GM23248 (cell line): ENCODE results near the gene KLF6. TPM values are rescaled to one million over a fixed set of nuclear protein-coding genes. Genes with fewer than 3 reads are reported as not detected.

Experiments used
- DNase-seq: peaks from one replicate; pipeline ENCODE4 v3.0.0-alpha.2; 2015
- H2AFZ ChIP-seq: fragments of 200-600 bp; sonication (generic); 2 replicates; pipeline ENCODE4 v1.6.1; 2016; ENCODE audit warnings: antibody characterized with exemption
- H3F3A ChIP-seq: fragments of 200-600 bp; sonication (generic); 2 replicates; pipeline ENCODE4 v1.6.1; 2016; ENCODE audit warnings: mild to moderate bottlenecking, antibody characterized with exemption, mixed run types; ENCODE audit not compliant: insufficient read depth
- H3K27ac ChIP-seq: fragments of 200-600 bp; sonication (generic); 2 replicates; pipeline ENCODE4 v1.5.1; 2016; ENCODE audit warnings: mild to moderate bottlenecking
- H3K27me3 ChIP-seq: fragments of 200-600 bp; sonication (generic); replicated peaks from 2 replicates; pipeline ENCODE4 v1.6.1; 2016; ENCODE audit warnings: mild to moderate bottlenecking; ENCODE audit not compliant: insufficient read depth
- H3K36me3 ChIP-seq: fragments of 200-600 bp; sonication (generic); 2 replicates; pipeline ENCODE4 v1.6.1; 2016; ENCODE audit warnings: low read depth, mild to moderate bottlenecking
- H3K4me1 ChIP-seq: fragments of 200-600 bp; sonication (generic); 2 replicates; pipeline ENCODE4 v1.6.1; 2016; ENCODE audit warnings: mild to moderate bottlenecking; ENCODE audit not compliant: insufficient read depth
- H3K4me2 ChIP-seq: fragments of 200-600 bp; sonication (generic); one replicate; pipeline ENCODE4 v1.6.1; 2016; ENCODE audit warnings: mild to moderate bottlenecking; ENCODE audit not compliant: unreplicated experiment
- H3K4me3 ChIP-seq: fragments of 200-600 bp; sonication (generic); 2 replicates; pipeline ENCODE4 v1.5.1; 2016; ENCODE audit warnings: mild to moderate bottlenecking
- H3K79me2 ChIP-seq: fragments of 200-600 bp; sonication (generic); 2 replicates; pipeline ENCODE4 v1.6.1; 2016; ENCODE audit warnings: mild to moderate bottlenecking; ENCODE audit not compliant: insufficient read depth
- H3K9ac ChIP-seq: fragments of 200-600 bp; sonication (generic); 2 replicates; pipeline ENCODE4 v1.6.1; 2016; ENCODE audit warnings: mild to moderate bottlenecking
- H3K9me2 ChIP-seq: fragments of 200-600 bp; sonication (generic); 2 replicates; pipeline ENCODE4 v1.6.1; 2016; ENCODE audit warnings: mixed run types, mild to moderate bottlenecking, moderate library complexity; ENCODE audit not compliant: insufficient read depth
- H3K9me3 ChIP-seq: fragments of 200-600 bp; sonication (generic); one replicate; pipeline ENCODE4 v1.6.1; 2017; ENCODE audit warnings: low read depth
- H4K20me1 ChIP-seq: fragments of 200-600 bp; sonication (generic); 2 replicates; pipeline ENCODE4 v1.6.0; 2016; ENCODE audit not compliant: insufficient read depth
- EZH2 ChIP-seq: fragments of 200-600 bp; sonication (generic); IDR thresholded peaks from 2 replicates; pipeline ENCODE4 v1.6.1; 2018; ENCODE audit warnings: antibody characterized with exemption, mild to moderate bottlenecking; ENCODE audit not compliant: insufficient read depth, poor library complexity, severe bottlenecking
- EZH2phosphoT487 ChIP-seq: fragments of 200-600 bp; sonication (generic); IDR thresholded peaks from 2 replicates; pipeline ENCODE4 v1.6.1; 2018; ENCODE audit warnings: antibody characterized with exemption, moderate library complexity, mild to moderate bottlenecking, low read depth; ENCODE audit not compliant: insufficient read depth
- WGBS, 2 experiments: methylation state at CpG; one replicate each; pipeline ENCODE4 v1.1.6; 2015 to 2017; ENCODE audit warnings: low lambda C conversion rate in 2 of 2, low coverage in 1 of 2; ENCODE audit errors: missing lambda C conversion rate in 2 of 2; 5-methylcytosine and 5-hydroxymethylcytosine counted together
- in situ Hi-C: fragments of 300-500 bp; cut with MboI; formaldehyde crosslinking; loops from 2 replicates; pipeline ENCODE4 v1.15.0; 2020
- polyA plus RNA-seq: library from polyadenylated mRNA; unstranded; fragments of >200 nt; fragmentation: Nextera tagmentation; extraction: Ambion mirVana; gene quantifications from 2 replicates; pipeline ENCODE4 v1.2.1, GENCODE V29; 2016
- total RNA-seq: library from RNA; depleted of rRNA; stranded (reverse); fragments of >200 nt; shearing (Covaris generic); gene quantifications from 2 replicates; pipeline ENCODE4 v1.2.3, GENCODE V29; 2014

The KLF6 gene
- total and polyA plus RNA-seq, 2 experiments from 2014 or later = 49.8 to 279 TPM

GRCh38 chr10:3831608-3832007, 46.6 kb upstream of the KLF6 start:
- Histone ChIP-seq H3F3A (peaks cover 29% of the 10 kb centered on the region; the same call in 1 of the 2 replicates), H3K36me3 (no peaks in the 10 kb centered on the region), H3K27ac (no peak overlapping the region), H3K79me2 (no peaks in the 10 kb centered on the region), H3K9me3 (no peaks in the 10 kb centered on the region), H3K9ac (0 out of 2 replicates have a peak overlapping the region, but pooled peaks have one; percentile 11), H4K20me1 (no peaks in the 10 kb centered on the region), H3K4me1 (peaks cover 31% of the 10 kb centered on the region), H3K4me3 (no peak overlapping the region), H3K9me2 (no peaks in the 10 kb centered on the region), H3K27me3 (no peaks in the 10 kb centered on the region), H3K4me2 (peak overlapping the region; percentile 18), H2AFZ (peak overlapping the region; percentile 69)
- no peak for TF ChIP-seq EZH2
- TF ChIP-seq EZH2phosphoT487 = no peak
- 11 to 15% methylated on average over 4 of the region's 4 CpGs for WGBS, 2 experiments
- no peak for DNase-seq
- in situ Hi-C loops = no loop called here

DNA sequence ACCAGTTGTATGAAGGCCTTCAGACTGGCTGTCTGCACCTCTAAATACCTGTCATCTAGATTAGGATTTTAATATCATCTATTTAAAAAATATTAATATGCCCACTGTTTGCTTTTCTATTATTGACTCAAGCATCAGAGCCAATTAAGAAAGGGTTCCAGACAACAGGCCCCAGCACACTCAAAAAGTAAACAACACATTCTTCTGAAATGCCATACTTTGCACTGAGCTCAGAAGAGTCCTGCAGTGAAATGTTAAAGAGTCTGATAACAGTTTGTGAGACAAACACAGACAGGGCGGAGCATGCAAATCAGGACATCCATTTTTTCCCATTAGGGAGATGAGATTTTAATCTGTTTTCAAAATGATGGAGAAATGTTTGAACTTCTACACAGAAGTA, 45.9 kb upstream of the KLF6 start:
- peaks cover 31% of the 10 kb centered on the region for H3F3A ChIP-seq

GRCh38 chr10:3829156-3830050, 44.4 kb upstream of the KLF6 start:
- no peak for TF ChIP-seq EZH2
- DNase-seq = no peak
- Histone ChIP-seq H3K4me3 (peak overlapping the region; percentile 72), H3K4me2 (peak overlapping the region; percentile 94), H3K9ac (peak overlapping the region; percentile 85), H3K36me3 (no peaks in the 10 kb centered on the region), H3K9me3 (no peaks in the 10 kb centered on the region), H2AFZ (peak overlapping the region; percentile 85), H3F3A (peaks cover 38% of the 10 kb centered on the region), H3K79me2 (no peaks in the 10 kb centered on the region), H3K4me1 (peaks cover 46% of the 10 kb centered on the region), H3K9me2 (no peaks in the 10 kb centered on the region), H3K27me3 (no peaks in the 10 kb centered on the region), H4K20me1 (no peaks in the 10 kb centered on the region), H3K27ac (peak overlapping the region; percentile 83)
- WGBS, 2 experiments = 66 to 73% methylated on average over 7 of the region's 7 CpGs
- in situ Hi-C loops = no loop called here

More for the DNA sequence above, 45.9 kb upstream of the KLF6 start:
- in situ Hi-C loops = no loop called here
- Histone ChIP-seq H3K9me2 (no peaks in the 10 kb centered on the region), H3K27me3 (no peaks in the 10 kb centered on the region), H3K27ac (no peak overlapping the region), H3K4me3 (no peak overlapping the region), H3K4me1 (peaks cover 34% of the 10 kb centered on the region), H3K9me3 (no peaks in the 10 kb centered on the region), H3K9ac (0 out of 2 replicates have a peak overlapping the region, but pooled peaks have one; percentile 11), H4K20me1 (no peaks in the 10 kb centered on the region), H3K79me2 (no peaks in the 10 kb centered on the region), H3K4me2 (no peak overlapping the region), H3K36me3 (no peaks in the 10 kb centered on the region), H2AFZ (peak overlapping the region; percentile 69)
- 83% methylated on average over 1 of the region's 1 CpG for WGBS, 2 experiments
- DNase-seq = no peak
- TF ChIP-seq EZH2 (no peak), EZH2phosphoT487 (no peak)

- H3K4me2 ChIP-seq = peak overlapping the region; percentile 94
- no peaks in the 10 kb centered on the region for H3K79me2 ChIP-seq
- H3K9ac ChIP-seq = peak overlapping the region; percentile 85
- peaks cover 38% of the 10 kb centered on the region for H3F3A ChIP-seq
- peak overlapping the region; percentile 72 for H3K4me3 ChIP-seq
- peaks cover 46% of the 10 kb centered on the region for H3K4me1 ChIP-seq
- H4K20me1 ChIP-seq = no peaks in the 10 kb centered on the region
- H3K9me3 ChIP-seq = no peaks in the 10 kb centered on the region
- 2 to 3% methylated on average over 14 of the region's 14 CpGs for WGBS, 2 experiments
- peak overlapping the region; percentile 83 for H3K27ac ChIP-seq
- in situ Hi-C loops = no loop called here
- H3K36me3 ChIP-seq = no peaks in the 10 kb centered on the region
- DNase-seq = peak; percentile 84
- H3K9me2 ChIP-seq = no peaks in the 10 kb centered on the region
- no peaks in the 10 kb centered on the region for H3K27me3 ChIP-seq
- peak overlapping the region; percentile 85 for H2AFZ ChIP-seq
- TF ChIP-seq EZH2 (no peak), EZH2phosphoT487 (no peak)
Measured at GRCh38 chr10:3828404-3829155, 43.6 kb upstream of the KLF6 start.
